COR-L47 (cell line): ENCODE data around the gene UGT1A10.

Experiments
- DNase-seq: peaks from one replicate; lab custom pipeline; 2025; lab: John Stamatoyannopoulos, UW

UGT1A10 gene

GRCh38 chr2:233803994-233804393 lies 167.7 kb downstream of the UGT1A10 start:
- no peak for DNase-seq

GRCh38 chr2:233807215-233807865 lies 171.1 kb downstream of the UGT1A10 start:
- DNase-seq: no peak

- no peak for DNase-seq
Measured at GRCh38 chr2:233807966-233808935, 172.0 kb downstream of the UGT1A10 start.

- DNase-seq: no peak
Measured at GRCh38 chr2:233810385-233810784, 174.1 kb downstream of the UGT1A10 start.

GRCh38 chr2:233811087-233811486 lies 174.8 kb downstream of the UGT1A10 start:
- DNase-seq: no peak

GRCh38 chr2:233811732-233812131 lies 175.5 kb downstream of the UGT1A10 start:
- DNase-seq: no peak

GRCh38 chr2:233813236-233814055 lies 177.2 kb downstream of the UGT1A10 start:
- DNase-seq: no peak

- no peak for DNase-seq
Measured at GRCh38 chr2:233814056-233814835, 178.0 kb downstream of the UGT1A10 start.

- no peak for DNase-seq
Measured at GRCh38 chr2:233815861-233816260, 179.6 kb downstream of the UGT1A10 start.

- no peak for DNase-seq
Measured at GRCh38 chr2:233816334-233816733, 180.1 kb downstream of the UGT1A10 start.

- no peak for DNase-seq
Measured at GRCh38 chr2:233816771-233817170, 180.5 kb downstream of the UGT1A10 start.

GRCh38 chr2:233817361-233817911 lies 181.2 kb downstream of the UGT1A10 start:
- no peak for DNase-seq

GRCh38 chr2:233817995-233818638 lies 181.9 kb downstream of the UGT1A10 start:
- DNase-seq: no peak

GRCh38 chr2:233818639-233819621 lies 182.7 kb downstream of the UGT1A10 start:
- DNase-seq: no peak

- DNase-seq: no peak
Measured at GRCh38 chr2:233819884-233820773, 183.9 kb downstream of the UGT1A10 start.

- DNase-seq: no peak
Measured at GRCh38 chr2:233820774-233821105, 184.5 kb downstream of the UGT1A10 start.

GRCh38 chr2:233821196-233821595 lies 184.9 kb downstream of the UGT1A10 start:
- DNase-seq: no peak

- no peak for DNase-seq
Measured at GRCh38 chr2:233821709-233822100, 185.5 kb downstream of the UGT1A10 start.
